Smooth muscle cell (in vitro differentiated cells): Measurements from ENCODE around the gene CACNB1. TPM values are rescaled to one million over a fixed set of nuclear protein-coding genes. Genes with fewer than 3 reads are reported as not detected.

ENCODE experiments used
- DNase-seq: peaks from one replicate; lab custom pipeline; 2025; ENCODE audit not compliant: unreplicated experiment; lab: John Stamatoyannopoulos, UW
- H2AFZ ChIP-seq: fragments of 200-600 bp; sonication (generic); 2 replicates; pipeline ENCODE4 v1.6.0; 2016; ENCODE audit warnings: antibody characterized with exemption, low read depth, mild to moderate bottlenecking
- H3F3A ChIP-seq: fragments of 200-600 bp; sonication (generic); 2 replicates; pipeline ENCODE4 v1.6.0; 2017; ENCODE audit warnings: antibody characterized with exemption, low read depth
- H3K27ac ChIP-seq: fragments of 200-600 bp; sonication (generic); 2 replicates; pipeline ENCODE4 v1.5.1; 2016; ENCODE audit warnings: low read depth, mild to moderate bottlenecking
- H3K27me3 ChIP-seq: fragments of 200-600 bp; sonication (generic); 2 replicates; pipeline ENCODE4 v1.6.1; 2016; ENCODE audit warnings: low read depth, mild to moderate bottlenecking
- H3K36me3 ChIP-seq: fragments of 200-600 bp; sonication (generic); 2 replicates; pipeline ENCODE4 v1.5.1; 2016; ENCODE audit warnings: low read depth
- H3K4me1 ChIP-seq: fragments of 200-600 bp; sonication (generic); 2 replicates; pipeline ENCODE4 v1.5.1; 2016; ENCODE audit warnings: low read depth
- H3K4me2 ChIP-seq: fragments of 200-600 bp; sonication (generic); 2 replicates; pipeline ENCODE4 v1.6.0; 2016; ENCODE audit warnings: mild to moderate bottlenecking
- H3K4me3 ChIP-seq: fragments of 200-600 bp; sonication (generic); 2 replicates; pipeline ENCODE4 v1.5.1; 2016; ENCODE audit warnings: mild to moderate bottlenecking
- H3K79me2 ChIP-seq: fragments of 200-600 bp; sonication (generic); 2 replicates; pipeline ENCODE4 v1.6.0; 2016; ENCODE audit warnings: low read depth, mild to moderate bottlenecking
- H3K9ac ChIP-seq: fragments of 200-600 bp; sonication (generic); 2 replicates; pipeline ENCODE4 v1.6.0; 2016; ENCODE audit warnings: low read depth
- H3K9me3 ChIP-seq: fragments of 200-600 bp; sonication (generic); replicated peaks from 2 replicates; pipeline ENCODE4 v1.5.1; 2016; ENCODE audit warnings: low read depth
- H4K20me1 ChIP-seq: fragments of 200-600 bp; sonication (generic); 2 replicates; pipeline ENCODE4 v1.6.0; 2016; ENCODE audit warnings: low read depth
- CTCF ChIP-seq: fragments of 200-600 bp; sonication (generic); IDR thresholded peaks from 2 replicates; pipeline ENCODE4 v1.5.1; 2017; ENCODE audit warnings: borderline replicate concordance, mild to moderate bottlenecking, antibody characterized with exemption; ENCODE audit not compliant: insufficient read depth, poor library complexity, severe bottlenecking
- WGBS: methylation state at CpG from one replicate; pipeline ENCODE4 v1.1.7; 2016; ENCODE audit warnings: low lambda C conversion rate; 5-methylcytosine and 5-hydroxymethylcytosine counted together
- polyA plus RNA-seq: library from polyadenylated mRNA; unstranded; fragments of >200 nt; fragmentation: Nextera tagmentation; extraction: Ambion mirVana; gene quantifications from 2 replicates; pipeline ENCODE4 v1.2.1, GENCODE V29; 2016
- total RNA-seq: library from RNA; depleted of rRNA; stranded (reverse); fragments of >200 nt; gene quantifications from 2 replicates; pipeline ENCODE4 v1.2.3, GENCODE V29; 2014

The CACNB1 gene
- total and polyA plus RNA-seq, 2 experiments from 2014 or later: 7.1 to 9.2 TPM

- Histone ChIP-seq H3K9me3 (no peaks in the 10 kb centered on the region), H3K27ac (no peak overlapping the region), H3F3A (no peaks in the 10 kb centered on the region), H3K36me3 (no peaks in the 10 kb centered on the region), H3K79me2 (no peaks in the 10 kb centered on the region), H2AFZ (no peak overlapping the region), H3K27me3 (no peaks in the 10 kb centered on the region), H3K4me2 (no peak overlapping the region), H4K20me1 (peaks cover 11% of the 10 kb centered on the region), H3K9ac (no peak overlapping the region), H3K4me1 (no peaks in the 10 kb centered on the region), H3K4me3 (no peak overlapping the region)
- TF ChIP-seq CTCF: no peak
- WGBS: 86% methylated on average over 10 of the region's 10 CpGs
- DNase-seq: no peak
These were observed 23.8 kb downstream of the CACNB1 start for GRCh38 chr17:39173526-39174274.

- Histone ChIP-seq H3K79me2 (no peaks in the 10 kb centered on the region), H3F3A (no peaks in the 10 kb centered on the region), H3K27ac (no peak overlapping the region), H2AFZ (no peak overlapping the region), H3K4me3 (no peak overlapping the region), H4K20me1 (peaks cover 5% of the 10 kb centered on the region), H3K4me2 (no peak overlapping the region), H3K27me3 (no peaks in the 10 kb centered on the region), H3K4me1 (no peaks in the 10 kb centered on the region), H3K9me3 (no peaks in the 10 kb centered on the region), H3K36me3 (no peaks in the 10 kb centered on the region), H3K9ac (no peak overlapping the region)
- TF ChIP-seq CTCF: no peak
- WGBS: 95% methylated on average over 5 of the region's 5 CpGs
- no peak for DNase-seq
These were observed 24.4 kb downstream of the CACNB1 start for GRCh38 chr17:39173080-39173479.

- Histone ChIP-seq H3K27me3 (no peaks in the 10 kb centered on the region), H3K79me2 (no peaks in the 10 kb centered on the region)
These were observed 25.5 kb downstream of the CACNB1 start for GRCh38 chr17:39171933-39172332.

More at GRCh38 chr17:39171933-39172332, 25.5 kb downstream of the CACNB1 start:
- no peak overlapping the region for H3K4me3 ChIP-seq
- 87% methylated on average over 5 of the region's 5 CpGs for WGBS
- H3K4me1 ChIP-seq: no peaks in the 10 kb centered on the region
- no peak for TF ChIP-seq CTCF
- H3K4me2 ChIP-seq: no peak overlapping the region
- DNase-seq: no peak
- no peak overlapping the region for H2AFZ ChIP-seq
- no peaks in the 10 kb centered on the region for H3K36me3 ChIP-seq
- H4K20me1 ChIP-seq: no peaks in the 10 kb centered on the region
- H3K9ac ChIP-seq: no peak overlapping the region
- no peaks in the 10 kb centered on the region for H3K9me3 ChIP-seq
- no peak overlapping the region for H3K27ac ChIP-seq
- H3F3A ChIP-seq: peaks cover 3% of the 10 kb centered on the region
